ENCODE data around the gene HK3.

GRCh38 chr5:176830995-176831423, 68.1 kb downstream of the HK3 start:
- TF ChIP-seq CTCF (IDR thresholded peaks at IDR 0.05) = no peak
- no peak for TF ChIP-seq POLR2AphosphoS5 (IDR thresholded peaks at IDR 0.05)
- TF ChIP-seq POLR2A (IDR thresholded peaks at IDR 0.05) = no peak

All from transverse colon (tissue), 4 donors.